ENCODE results near the gene COL4A2. TPM values are rescaled to one million over a fixed set of nuclear protein-coding genes. Genes with fewer than 3 reads are reported as not detected.
"Not testable (repeated sequence)": the region's sequence is repeated elsewhere in the genome, so short reads cannot be mapped to it uniquely, and the experiment has no call there.

The COL4A2 gene
- total and polyA plus RNA-seq, 9 donors, result 59.5 to 171 (median 136) TPM

DNA sequence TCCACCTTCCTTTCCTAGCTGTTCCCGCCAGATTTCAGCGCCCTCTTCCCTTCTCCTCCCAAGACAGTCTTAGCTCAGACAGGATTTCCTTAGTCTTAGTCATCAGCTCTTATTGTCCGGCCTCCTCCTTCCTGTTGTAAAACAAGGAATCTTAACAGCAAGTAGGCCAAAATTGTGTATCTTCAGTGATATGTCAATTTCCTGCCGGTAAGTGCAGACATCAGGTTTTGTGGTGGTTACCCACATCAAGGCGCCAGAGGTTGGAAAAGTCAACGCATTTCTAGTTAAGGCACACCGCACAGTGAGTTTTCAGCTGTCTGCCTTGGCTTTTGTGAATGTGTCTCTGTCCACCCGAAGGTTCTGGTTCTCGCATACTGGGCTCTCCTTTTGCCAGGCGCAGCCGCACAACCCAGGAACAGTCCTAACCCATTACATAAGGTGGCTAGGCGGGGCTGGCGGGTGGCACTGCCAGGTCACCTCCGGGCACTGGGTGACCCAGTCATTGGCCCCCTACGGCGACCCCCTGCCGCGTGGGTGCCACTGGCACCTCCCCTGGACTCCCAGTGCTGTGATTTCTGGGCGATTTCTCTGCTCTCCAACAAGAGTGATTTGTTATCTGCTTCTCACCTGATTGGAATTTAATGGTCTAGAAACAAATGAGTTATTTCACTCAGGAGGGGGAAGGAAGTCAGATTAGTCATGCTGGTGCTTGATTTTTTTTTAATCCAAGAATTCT is 12.9 kb downstream of the COL4A2 start:
- Histone ChIP-seq H3K4me3 (no peak overlapping the region), H3K27ac (no peak overlapping the region), H3K4me1 (ENCODE audit: insufficient read depth) (peaks cover 17% of the 10 kb centered on the region), H3K36me3 (no peaks in the 10 kb centered on the region), H3K27me3 (no peaks in the 10 kb centered on the region), H3K9me3 (no peaks in the 10 kb centered on the region)
- intact Hi-C loops (cut with DNase I), result loop anchor here in 1 of 4 donors (10.0 kb wide), 1 partner anchor 95 kb away; no protein-coding TSS in a partner anchor
- no peak for TF ChIP-seq POLR2A (IDR thresholded peaks at IDR 0.05)
- no peak for TF ChIP-seq EP300 (IDR thresholded peaks at IDR 0.05)
- no peak for TF ChIP-seq CTCF (IDR thresholded peaks at IDR 0.05)
- DNase-seq, result no peak
- 78 to 81% (median 80%) methylated on average over 19 of the region's 19 CpGs for WGBS, 3 donors

- H3K27me3 ChIP-seq, result no peaks in the 10 kb centered on the region
- peaks cover 17% of the 10 kb centered on the region for H3K4me1 ChIP-seq (ENCODE audit: insufficient read depth)
- H3K27ac ChIP-seq, result no peak overlapping the region
- WGBS, 3 donors, result 58 to 77% (median 66%) methylated on average over 2 of the region's 2 CpGs
- H3K36me3 ChIP-seq, result no peaks in the 10 kb centered on the region
- intact Hi-C loops (cut with DNase I), result no loop called here
- TF ChIP-seq CTCF (IDR thresholded peaks at IDR 0.05) (no peak), EP300 (IDR thresholded peaks at IDR 0.05) (no peak), POLR2A (IDR thresholded peaks at IDR 0.05) (no peak)
- no peaks in the 10 kb centered on the region for H3K9me3 ChIP-seq
- no peak for DNase-seq
- H3K4me3 ChIP-seq, result no peak overlapping the region
Observed at GRCh38 chr13:110320645-110321044, 13.6 kb downstream of the COL4A2 start.

GRCh38 chr13:110321573-110321972 is 14.5 kb downstream of the COL4A2 start:
- WGBS, 3 donors, result 84 to 88% (median 87%) methylated on average over 3 of the region's 3 CpGs
- H3K27ac ChIP-seq; intact Hi-C loops (cut with DNase I): not testable (repeated sequence)

DNA sequence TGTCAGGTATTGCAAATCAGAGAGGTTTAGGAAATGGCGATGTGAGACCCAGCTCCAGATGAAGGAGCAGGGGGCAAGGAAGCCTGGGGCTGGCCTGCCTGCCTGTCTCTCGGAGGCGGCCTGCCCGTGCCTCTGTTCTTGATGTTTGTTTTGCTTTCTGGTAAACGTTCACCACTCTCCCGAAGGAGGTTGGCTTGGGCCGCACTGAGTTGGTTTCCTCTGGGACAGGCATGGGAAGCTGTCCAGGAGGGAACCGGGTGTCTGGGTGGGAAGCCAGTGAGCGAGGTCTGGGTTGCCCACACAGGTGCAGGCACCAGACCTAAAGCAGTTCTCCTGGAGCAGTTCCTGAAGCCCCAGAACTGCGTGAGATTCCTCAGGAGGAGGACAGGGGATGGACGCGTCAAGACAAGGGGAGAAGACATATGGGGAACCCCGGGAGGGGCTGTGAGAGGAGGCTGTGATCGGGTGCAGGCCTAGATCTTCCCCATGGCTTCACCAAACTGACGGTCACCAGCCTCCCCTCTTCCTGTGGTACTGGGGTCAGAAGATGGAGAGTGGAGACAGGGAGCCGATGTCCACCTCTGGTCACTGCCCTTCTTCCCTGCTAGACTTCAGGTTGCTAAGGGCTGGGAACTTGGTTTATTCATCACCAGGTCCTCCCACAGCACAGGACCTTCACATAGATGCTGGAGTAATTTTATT is 15.2 kb downstream of the COL4A2 start:
- WGBS, 3 donors, result 77 to 88% (median 87%) methylated on average over 16 of the region's 16 CpGs
- H3K4me1 ChIP-seq (ENCODE audit: insufficient read depth), result peaks cover 12% of the 10 kb centered on the region
- H3K9me3 ChIP-seq, result no peaks in the 10 kb centered on the region
- no peak for DNase-seq
- intact Hi-C loops (cut with DNase I), result no loop called here
- H3K27me3 ChIP-seq, result no peaks in the 10 kb centered on the region
- no peak overlapping the region for H3K4me3 ChIP-seq
- TF ChIP-seq POLR2A (IDR thresholded peaks at IDR 0.05) (no peak), CTCF (IDR thresholded peaks at IDR 0.05) (no peak), EP300 (IDR thresholded peaks at IDR 0.05) (no peak)
- no peaks in the 10 kb centered on the region for H3K36me3 ChIP-seq
- no peak overlapping the region for H3K27ac ChIP-seq

More at GRCh38 chr13:110321573-110321972, 14.5 kb downstream of the COL4A2 start:
- not testable (repeated sequence) for DNase-seq, H3K27me3 ChIP-seq, H3K4me3 ChIP-seq, H3K9me3 ChIP-seq, H3K36me3 ChIP-seq
- H3K4me1 ChIP-seq (ENCODE audit: insufficient read depth), result peaks cover 12% of the 10 kb centered on the region

DNA sequence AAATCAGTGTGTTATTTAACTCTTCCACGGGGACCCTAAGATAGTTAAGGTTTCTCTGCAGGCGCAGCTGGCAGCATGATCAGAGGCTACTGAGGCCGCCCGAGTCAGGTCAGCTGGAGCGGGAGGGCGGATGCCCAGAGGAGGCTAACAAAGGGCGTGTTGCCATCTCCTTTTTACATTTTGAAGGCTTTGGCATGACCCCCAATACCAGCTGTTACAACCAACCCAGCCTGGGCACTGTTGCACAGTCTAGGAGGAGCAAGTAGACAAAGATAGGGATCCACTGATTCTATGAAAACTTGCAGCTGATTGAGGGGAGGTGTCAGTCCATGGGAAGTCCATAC is 15.7 kb downstream of the COL4A2 start:
- TF ChIP-seq EP300 (IDR thresholded peaks at IDR 0.05) (no peak), POLR2A (IDR thresholded peaks at IDR 0.05) (no peak), CTCF (IDR thresholded peaks at IDR 0.05) (no peak)
- no peaks in the 10 kb centered on the region for H3K36me3 ChIP-seq
- H3K27ac ChIP-seq, result no peak overlapping the region
- peaks cover 12% of the 10 kb centered on the region for H3K4me1 ChIP-seq (ENCODE audit: insufficient read depth)
- intact Hi-C loops (cut with DNase I), result no loop called here
- no peaks in the 10 kb centered on the region for H3K27me3 ChIP-seq
- H3K4me3 ChIP-seq, result no peak overlapping the region
- no peak for DNase-seq
- no peaks in the 10 kb centered on the region for H3K9me3 ChIP-seq
- WGBS, 3 donors, result 75 to 90% (median 84%) methylated on average over 7 of the region's 7 CpGs

Measured in ovary (tissue), 9 donors.